ENCODE results near the gene PLPP2.

Gene PLPP2

DNA sequence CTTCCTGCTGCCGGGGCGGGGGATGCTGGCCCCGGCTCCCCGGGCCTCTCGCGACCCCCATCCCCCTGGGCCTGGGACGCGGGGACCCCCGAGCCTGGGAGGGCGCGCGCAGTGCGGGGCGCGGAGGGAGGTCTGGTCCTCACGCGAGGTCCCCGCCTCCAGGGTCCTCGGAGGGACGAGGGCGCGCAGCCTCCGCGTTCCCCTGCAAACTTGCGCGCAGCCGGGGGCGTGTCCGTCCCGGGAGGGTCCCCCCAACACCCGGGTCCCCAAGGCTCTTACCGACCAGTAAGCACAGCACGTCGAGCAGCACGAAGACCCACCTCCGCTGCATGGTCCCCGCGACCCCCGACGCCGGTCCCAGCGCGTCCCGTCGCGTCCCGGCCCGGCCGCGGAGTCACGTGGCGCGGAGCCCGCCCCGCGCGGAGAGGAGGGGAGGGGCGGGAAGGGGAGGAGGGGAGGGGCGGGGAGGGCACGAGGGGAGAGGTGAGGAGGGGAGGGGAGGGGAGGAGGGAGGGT is at the start of gene PLPP2:
Gene PLPP2 (minus strand): TSS at position 398 of the 516 bp plus-strand sequence. CDS start 67 bp downstream, at position 331.
- peaks cover 16% of the 10 kb centered on the region for H3K27me3 ChIP-seq (ENCODE audit: insufficient read depth, insufficient read length)
- H3K4me3 ChIP-seq (ENCODE audit: insufficient read length, low read depth): peak within 1 kb of the TSS; percentile 82
- H3K36me3 ChIP-seq (ENCODE audit: insufficient read depth, insufficient read length, low read length): peaks cover 7% of the 10 kb centered on the region
- no peak for DNase-seq (ENCODE audit: low read depth, low spot score)
- no peaks in the 10 kb centered on the region; the same call in 1 of the 2 replicates for H3K9me3 ChIP-seq (ENCODE audit: insufficient read depth, low read length)
- no peak for TF ChIP-seq ZNF274 (IDR thresholded peaks at IDR 0.05; ENCODE audit: low read depth, low read length)
- no peak for TF ChIP-seq SUZ12 (IDR thresholded peaks at IDR 0.05; ENCODE audit: extremely low read depth, insufficient read depth, insufficient read length)
- no peak for TF ChIP-seq YY1 (IDR thresholded peaks at IDR 0.05; ENCODE audit: insufficient read depth, insufficient read length)
- H3K4me1 ChIP-seq (ENCODE audit: insufficient read depth, insufficient read length): peaks cover 26% of the 10 kb centered on the region
- peak within 1 kb of the TSS; percentile 94 for H3K9ac ChIP-seq (ENCODE audit: insufficient read length, low read depth)

DNA sequence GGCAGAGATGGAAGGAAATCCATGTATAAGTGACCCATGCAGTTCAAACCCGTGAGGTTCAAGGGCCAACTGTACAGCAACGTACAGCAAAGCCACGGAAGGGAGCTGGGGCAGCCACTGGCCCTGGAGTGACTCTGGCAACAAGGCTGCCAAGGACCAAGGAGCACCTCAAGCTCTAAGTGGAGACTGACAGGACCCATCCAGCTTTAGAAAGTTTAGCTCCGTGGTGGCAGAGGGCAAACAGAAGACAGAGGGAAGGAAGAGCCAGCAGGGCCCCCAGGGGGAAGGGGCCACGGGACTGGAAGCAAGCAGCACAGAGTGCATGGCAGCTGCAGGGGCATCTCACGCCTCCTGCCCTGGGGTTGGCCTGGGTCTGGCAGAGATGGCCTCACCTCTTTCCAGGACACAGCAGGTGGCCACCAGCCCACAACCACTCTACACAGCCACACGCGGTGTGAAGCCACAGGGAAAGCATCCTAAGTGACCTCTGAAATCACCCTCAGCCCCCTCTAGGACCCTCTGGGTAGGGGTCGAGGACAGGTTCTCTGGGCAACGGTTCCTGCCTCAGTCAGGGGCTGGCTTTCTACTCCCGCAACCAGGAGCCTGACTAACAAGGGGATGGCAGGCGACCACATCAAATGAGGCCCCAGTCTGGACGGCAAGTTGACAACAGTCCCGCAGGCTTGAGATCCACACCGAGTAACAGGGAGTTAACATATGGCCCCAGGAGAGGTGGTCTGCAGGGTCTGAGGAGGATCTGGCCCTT is 49.6 kb upstream of the PLPP2 start:
- H3K4me3 ChIP-seq (ENCODE audit: insufficient read length, low read depth): no peak overlapping the region
- no peak overlapping the region for H3K9ac ChIP-seq (ENCODE audit: insufficient read length, low read depth)
- peaks cover 56% of the 10 kb centered on the region for H3K36me3 ChIP-seq (ENCODE audit: insufficient read depth, insufficient read length, low read length)
- H3K4me1 ChIP-seq (ENCODE audit: insufficient read depth, insufficient read length): peaks cover 23% of the 10 kb centered on the region
- H3K9me3 ChIP-seq (ENCODE audit: insufficient read depth, low read length): peaks cover 9% of the 10 kb centered on the region; the same call in 1 of the 2 replicates
- no peak for TF ChIP-seq YY1 (IDR thresholded peaks at IDR 0.05; ENCODE audit: insufficient read depth, insufficient read length)
- no peak for TF ChIP-seq SUZ12 (IDR thresholded peaks at IDR 0.05; ENCODE audit: extremely low read depth, insufficient read depth, insufficient read length)
- TF ChIP-seq ZNF274 (IDR thresholded peaks at IDR 0.05; ENCODE audit: low read depth, low read length): no peak
- H3K27me3 ChIP-seq (ENCODE audit: insufficient read depth, insufficient read length): no peaks in the 10 kb centered on the region
- no peak for DNase-seq (ENCODE audit: low read depth, low spot score)

DNA sequence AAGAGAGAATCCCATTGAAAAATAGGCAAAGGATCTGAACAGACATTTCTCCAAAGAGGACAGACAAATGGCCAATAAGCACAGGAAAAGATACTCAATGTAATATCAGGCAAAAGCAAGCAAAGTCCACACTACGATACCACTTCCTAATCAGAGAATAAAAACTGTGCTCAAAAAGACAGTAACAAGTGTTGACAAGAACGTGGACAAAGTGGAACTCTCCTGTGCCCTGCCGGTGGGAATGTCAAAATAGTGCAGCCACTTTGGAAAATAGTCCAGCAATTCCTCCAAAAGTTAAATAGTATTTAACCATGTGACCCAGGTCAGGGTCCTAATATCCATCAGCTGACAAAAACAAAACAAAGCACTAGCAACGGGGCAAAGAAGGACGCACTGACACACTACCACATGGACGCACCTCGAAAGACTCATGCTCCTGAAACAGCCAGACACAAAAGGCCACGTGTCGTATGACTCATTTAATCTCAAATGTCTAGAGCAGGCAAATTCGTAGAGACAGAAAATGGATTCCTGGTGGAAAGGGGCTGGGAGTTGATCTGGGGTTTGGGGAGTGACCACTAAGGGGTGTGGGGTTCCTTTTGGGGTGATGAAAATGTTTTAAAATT is 48.2 kb upstream of the PLPP2 start:
- Histone ChIP-seq H3K27me3 (ENCODE audit: insufficient read depth, insufficient read length) (no peaks in the 10 kb centered on the region), H3K4me1 (ENCODE audit: insufficient read depth, insufficient read length) (peaks cover 22% of the 10 kb centered on the region), H3K9ac (ENCODE audit: insufficient read length, low read depth) (no peak overlapping the region), H3K36me3 (ENCODE audit: insufficient read depth, insufficient read length, low read length) (peaks cover 70% of the 10 kb centered on the region), H3K9me3 (ENCODE audit: insufficient read depth, low read length) (no peaks in the 10 kb centered on the region), H3K4me3 (ENCODE audit: insufficient read length, low read depth) (no peak overlapping the region)
- DNase-seq (ENCODE audit: low read depth, low spot score): no peak
- TF ChIP-seq ZNF274 (IDR thresholded peaks at IDR 0.05; ENCODE audit: low read depth, low read length) (no peak), YY1 (IDR thresholded peaks at IDR 0.05; ENCODE audit: insufficient read depth, insufficient read length) (no peak), SUZ12 (IDR thresholded peaks at IDR 0.05; ENCODE audit: extremely low read depth, insufficient read depth, insufficient read length) (no peak)

DNA sequence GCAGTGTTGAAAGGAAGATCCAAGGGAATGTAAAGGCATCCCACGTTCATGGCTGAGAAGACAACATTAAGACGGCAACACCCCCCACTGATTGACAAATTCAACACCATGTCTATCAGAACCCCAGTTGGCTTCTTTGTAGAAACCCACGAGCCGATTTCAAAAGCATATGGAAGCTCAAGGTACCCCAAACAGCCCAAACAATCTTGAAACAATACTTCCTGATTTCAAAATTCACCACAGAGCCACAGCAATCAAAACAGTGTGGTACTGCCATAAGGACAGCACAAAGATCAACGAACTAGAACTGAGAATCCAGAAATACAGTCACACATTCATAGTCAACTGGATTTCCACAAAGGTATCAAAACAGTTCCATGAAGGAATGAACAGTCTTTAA is 47.2 kb upstream of the PLPP2 start:
- Histone ChIP-seq H3K9ac (ENCODE audit: insufficient read length, low read depth) (no peak overlapping the region), H3K36me3 (ENCODE audit: insufficient read depth, insufficient read length, low read length) (peaks cover 74% of the 10 kb centered on the region), H3K9me3 (ENCODE audit: insufficient read depth, low read length) (no peaks in the 10 kb centered on the region), H3K27me3 (ENCODE audit: insufficient read depth, insufficient read length) (no peaks in the 10 kb centered on the region), H3K4me3 (ENCODE audit: insufficient read length, low read depth) (no peak overlapping the region), H3K4me1 (ENCODE audit: insufficient read depth, insufficient read length) (peaks cover 20% of the 10 kb centered on the region)
- no peak for DNase-seq (ENCODE audit: low read depth, low spot score)
- TF ChIP-seq YY1 (IDR thresholded peaks at IDR 0.05; ENCODE audit: insufficient read depth, insufficient read length) (no peak), ZNF274 (IDR thresholded peaks at IDR 0.05; ENCODE audit: low read depth, low read length) (no peak), SUZ12 (IDR thresholded peaks at IDR 0.05; ENCODE audit: extremely low read depth, insufficient read depth, insufficient read length) (no peak)

DNA sequence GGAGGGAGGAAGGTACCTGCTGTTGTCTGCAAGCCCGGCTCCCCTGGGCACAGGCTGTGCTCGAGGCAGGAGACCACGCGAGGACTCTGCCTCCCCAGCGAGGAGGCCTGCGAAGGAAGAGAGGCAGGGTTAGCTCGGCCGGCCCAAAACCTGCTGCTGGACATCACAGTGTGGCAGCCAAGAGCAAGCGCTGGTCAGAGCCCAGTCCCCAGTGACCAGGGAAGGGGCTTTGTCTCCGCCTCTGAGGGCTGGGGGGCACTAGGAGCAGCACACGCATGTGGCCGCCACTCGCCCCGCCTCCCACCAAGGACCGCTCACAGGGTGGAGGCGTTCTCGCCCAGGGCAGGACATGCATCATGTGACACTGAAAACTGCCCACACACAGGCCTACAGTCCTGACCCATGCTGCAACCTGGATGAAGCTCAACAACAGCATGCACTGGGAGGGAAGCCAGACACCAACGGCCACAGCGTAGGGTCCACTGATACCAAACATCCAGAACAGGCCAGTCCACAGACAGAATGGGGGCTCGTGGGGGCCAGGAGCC is 44.9 kb upstream of the PLPP2 start:
- Histone ChIP-seq H3K4me3 (ENCODE audit: insufficient read length, low read depth) (no peak overlapping the region), H3K9me3 (ENCODE audit: insufficient read depth, low read length) (no peaks in the 10 kb centered on the region), H3K36me3 (ENCODE audit: insufficient read depth, insufficient read length, low read length) (peaks cover 59% of the 10 kb centered on the region), H3K27me3 (ENCODE audit: insufficient read depth, insufficient read length) (no peaks in the 10 kb centered on the region), H3K4me1 (ENCODE audit: insufficient read depth, insufficient read length) (peaks cover 7% of the 10 kb centered on the region), H3K9ac (ENCODE audit: insufficient read length, low read depth) (no peak overlapping the region)
- no peak for TF ChIP-seq SUZ12 (IDR thresholded peaks at IDR 0.05; ENCODE audit: extremely low read depth, insufficient read depth, insufficient read length)
- TF ChIP-seq YY1 (IDR thresholded peaks at IDR 0.05; ENCODE audit: insufficient read depth, insufficient read length): no peak
- no peak for TF ChIP-seq ZNF274 (IDR thresholded peaks at IDR 0.05; ENCODE audit: low read depth, low read length)
- DNase-seq (ENCODE audit: low read depth, low spot score): no peak

DNA sequence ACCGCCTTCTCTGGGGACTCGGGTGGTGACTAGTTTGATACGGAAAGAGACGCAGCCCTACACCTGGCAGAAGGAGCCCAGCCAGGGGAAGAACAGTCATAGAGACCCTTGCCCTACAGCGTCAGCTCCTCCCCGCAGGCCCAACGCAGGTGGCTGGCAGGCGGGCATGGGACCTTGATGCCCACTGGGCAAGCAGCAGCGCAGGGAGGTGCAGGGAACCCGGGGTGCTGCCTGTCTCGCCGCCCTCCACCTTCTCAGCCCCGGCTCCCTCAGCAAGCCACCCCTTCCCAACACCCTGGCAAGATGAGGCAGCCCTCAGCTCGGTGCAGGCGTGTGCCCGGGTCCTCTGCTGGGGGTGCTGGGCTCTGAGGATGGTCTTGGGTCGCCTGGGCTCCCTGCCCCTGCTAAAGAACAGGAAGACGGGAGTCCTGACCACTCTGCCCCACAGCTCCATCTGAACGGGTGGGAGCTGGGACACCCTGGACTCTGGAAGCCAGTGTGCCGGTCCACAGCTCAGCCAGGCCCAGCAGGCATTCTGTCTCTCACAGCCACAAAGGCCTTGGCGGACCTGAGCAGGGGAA is 44.4 kb upstream of the PLPP2 start:
- Histone ChIP-seq H3K27me3 (ENCODE audit: insufficient read depth, insufficient read length) (no peaks in the 10 kb centered on the region), H3K9ac (ENCODE audit: insufficient read length, low read depth) (no peak overlapping the region), H3K4me1 (ENCODE audit: insufficient read depth, insufficient read length) (peaks cover 3% of the 10 kb centered on the region), H3K4me3 (ENCODE audit: insufficient read length, low read depth) (no peak overlapping the region), H3K9me3 (ENCODE audit: insufficient read depth, low read length) (peaks cover 2% of the 10 kb centered on the region; the same call in 1 of the 2 replicates), H3K36me3 (ENCODE audit: insufficient read depth, insufficient read length, low read length) (peaks cover 59% of the 10 kb centered on the region)
- no peak for DNase-seq (ENCODE audit: low read depth, low spot score)
- TF ChIP-seq ZNF274 (IDR thresholded peaks at IDR 0.05; ENCODE audit: low read depth, low read length): no peak
- no peak for TF ChIP-seq SUZ12 (IDR thresholded peaks at IDR 0.05; ENCODE audit: extremely low read depth, insufficient read depth, insufficient read length)
- no peak for TF ChIP-seq YY1 (IDR thresholded peaks at IDR 0.05; ENCODE audit: insufficient read depth, insufficient read length)

Data from NT2/D1 (cell line).